ENCODE data around the gene SORCS2. TPM values are rescaled to one million over a fixed set of nuclear protein-coding genes. Genes with fewer than 3 reads are reported as not detected.

The SORCS2 gene
- total RNA-seq, 1 experiment from 2014 or later: 0.06 TPM

GRCh38 chr4:7672601-7673000 is 480.3 kb downstream of the SORCS2 start:
- Histone ChIP-seq H3K36me3 (ENCODE audit: insufficient read depth, low read length, poor library complexity, severe bottlenecking) (no peaks in the 10 kb centered on the region), H3K27me3 (replicated peaks; ENCODE audit: insufficient read depth, low read depth, low read length, poor library complexity) (peaks cover 40% of the 10 kb centered on the region), H3K4me3 (ENCODE audit: low read depth, low read length, poor library complexity, severe bottlenecking) (no peak overlapping the region), H3K4me1 (ENCODE audit: insufficient read depth, low read length, poor library complexity, severe bottlenecking) (no peaks in the 10 kb centered on the region), H3K27ac (ENCODE audit: low read depth, low read length, poor library complexity, severe bottlenecking) (no peak overlapping the region), H3K9me3 (ENCODE audit: low read depth, low read length, poor library complexity, severe bottlenecking) (no peaks in the 10 kb centered on the region)
- POLR2A ChIA-PET (ENCODE audit: low non-redundant PET): no interaction called here
- DNase-seq (ENCODE audit: low spot score): no peak
- CTCF ChIA-PET: no interaction called here
- TF ChIP-seq CTCF (conservative IDR thresholded peaks at IDR 0.05; ENCODE audit: low read depth, low read length) (no peak), EZH2 (IDR thresholded peaks at IDR 0.05; ENCODE audit: borderline replicate concordance, low read depth, low read length, poor library complexity, severe bottlenecking) (no peak)
- intact Hi-C loops (cut with micrococcal nuclease; ENCODE audit: unreplicated experiment): no loop called here
- no TSS peak for BruUV-seq (replicated peaks)

- Histone ChIP-seq H3K4me3 (ENCODE audit: low read depth, low read length, poor library complexity, severe bottlenecking) (no peak overlapping the region), H3K4me1 (ENCODE audit: insufficient read depth, low read length, poor library complexity, severe bottlenecking) (no peaks in the 10 kb centered on the region), H3K9me3 (ENCODE audit: low read depth, low read length, poor library complexity, severe bottlenecking) (no peaks in the 10 kb centered on the region), H3K36me3 (ENCODE audit: insufficient read depth, low read length, poor library complexity, severe bottlenecking) (no peaks in the 10 kb centered on the region), H3K27me3 (replicated peaks; ENCODE audit: insufficient read depth, low read depth, low read length, poor library complexity) (peaks cover 40% of the 10 kb centered on the region), H3K27ac (ENCODE audit: low read depth, low read length, poor library complexity, severe bottlenecking) (no peak overlapping the region)
- POLR2A ChIA-PET (ENCODE audit: low non-redundant PET): no interaction called here
- TF ChIP-seq EZH2 (IDR thresholded peaks at IDR 0.05; ENCODE audit: borderline replicate concordance, low read depth, low read length, poor library complexity, severe bottlenecking) (no peak), CTCF (conservative IDR thresholded peaks at IDR 0.05; ENCODE audit: low read depth, low read length) (no peak)
- BruUV-seq (replicated peaks): no TSS peak
- CTCF ChIA-PET: no interaction called here
- DNase-seq (ENCODE audit: low spot score): no peak
- intact Hi-C loops (cut with micrococcal nuclease; ENCODE audit: unreplicated experiment): no loop called here
These were observed 480.8 kb downstream of the SORCS2 start for GRCh38 chr4:7673121-7673520.

GRCh38 chr4:7674706-7675105 is 482.4 kb downstream of the SORCS2 start:
- ChIA-PET POLR2A (ENCODE audit: low non-redundant PET) (no interaction called here), CTCF (no interaction called here)
- Histone ChIP-seq H3K27me3 (replicated peaks; ENCODE audit: insufficient read depth, low read depth, low read length, poor library complexity) (peaks cover 34% of the 10 kb centered on the region), H3K4me1 (ENCODE audit: insufficient read depth, low read length, poor library complexity, severe bottlenecking) (no peaks in the 10 kb centered on the region), H3K9me3 (ENCODE audit: low read depth, low read length, poor library complexity, severe bottlenecking) (no peaks in the 10 kb centered on the region), H3K27ac (ENCODE audit: low read depth, low read length, poor library complexity, severe bottlenecking) (no peak overlapping the region), H3K4me3 (ENCODE audit: low read depth, low read length, poor library complexity, severe bottlenecking) (no peak overlapping the region), H3K36me3 (ENCODE audit: insufficient read depth, low read length, poor library complexity, severe bottlenecking) (no peaks in the 10 kb centered on the region)
- BruUV-seq (replicated peaks): no TSS peak
- TF ChIP-seq EZH2 (IDR thresholded peaks at IDR 0.05; ENCODE audit: borderline replicate concordance, low read depth, low read length, poor library complexity, severe bottlenecking) (no peak), CTCF (conservative IDR thresholded peaks at IDR 0.05; ENCODE audit: low read depth, low read length) (no peak)
- DNase-seq (ENCODE audit: low spot score): no peak
- intact Hi-C loops (cut with micrococcal nuclease; ENCODE audit: unreplicated experiment): no loop called here

All from A673 (cell line).